PC-9 (cell line): ENCODE results near the gene C3orf20.

ENCODE experiments used
- CTCF ChIP-seq: fragments of 200-600 bp; sonication (generic); conservative IDR thresholded peaks from 2 replicates; pipeline ENCODE4 v1.6.1; 2017; ENCODE audit warnings: mixed run types, antibody characterized with exemption, mild to moderate bottlenecking, moderate library complexity
- EZH2 ChIP-seq: fragments of 200-600 bp; sonication (generic); IDR thresholded peaks from 2 replicates; pipeline ENCODE4 v1.8.0; 2017; ENCODE audit warnings: antibody characterized with exemption, low read depth

DNA sequence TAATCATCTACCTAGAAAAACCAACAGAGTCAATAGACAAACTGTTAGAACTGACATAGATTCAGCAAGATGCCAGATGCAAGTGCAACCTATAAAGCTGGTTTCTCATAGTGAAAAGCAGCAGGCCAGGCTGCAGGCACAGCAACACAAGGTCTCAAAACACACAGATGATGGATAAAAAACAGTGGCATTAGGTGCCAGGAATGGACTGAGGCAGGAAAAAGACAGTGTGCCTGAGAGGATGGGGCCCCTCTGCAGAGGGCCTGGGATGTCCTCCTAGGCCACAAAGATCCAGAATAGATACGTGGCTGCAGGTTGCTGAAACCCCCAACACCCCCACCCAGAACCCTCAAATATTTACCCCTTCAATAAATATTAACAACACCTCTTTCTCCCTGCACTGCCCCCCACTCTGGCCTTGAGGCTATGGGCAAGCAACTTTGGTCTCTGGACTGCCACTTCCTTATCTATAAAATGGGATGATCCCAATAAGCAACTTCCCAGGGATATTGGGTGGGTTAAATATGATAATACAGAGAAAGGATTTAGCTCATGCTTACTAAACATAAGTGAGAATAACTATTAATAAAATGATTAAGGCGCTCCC, 108.6 kb downstream of the C3orf20 start:
- no peak for TF ChIP-seq EZH2
- TF ChIP-seq CTCF, result no peak
